Bronchial epithelial cell (primary cell): ENCODE data around the gene GPR179. TPM values are rescaled to one million over a fixed set of nuclear protein-coding genes. Genes with fewer than 3 reads are reported as not detected.

Source experiments
- DNase-seq: peaks from one replicate; pipeline ENCODE4 v3.0.0-alpha.2; 2010; ENCODE audit warnings: low read depth
- FAIRE-seq: peaks from 2 replicates; lab custom pipeline; 2011; peaks lifted over from hg19 to GRCh38; lab: Jason Lieb, UNC
- H3K27me3 ChIP-seq: 2 replicates; pipeline ENCODE4 v1.5.1; 2011; ENCODE audit warnings: low read length; ENCODE audit not compliant: control insufficient read depth, insufficient read depth
- H3K36me3 ChIP-seq: 2 replicates; pipeline ENCODE4 v1.5.1; 2011; ENCODE audit warnings: low read length; ENCODE audit not compliant: control insufficient read depth, insufficient read depth
- H3K4me3 ChIP-seq: 2 replicates; pipeline ENCODE4 v1.5.1; 2011; ENCODE audit warnings: mild to moderate bottlenecking, low read depth, low read length, control low read depth
- total RNA-seq: library from RNA; depleted of rRNA; stranded (reverse); fragments of >200 nt; gene quantifications from 2 replicates; pipeline ENCODE4 v1.2.1, GENCODE V29; 2014
- TF ChIP-seq, protein P1 (sequence below): IDR thresholded peaks from 2 replicates; pipeline ENCODE4 v1.5.1; 2011; ENCODE audit warnings: mild to moderate bottlenecking, moderate library complexity, low read length, control low read depth, inconsistent platforms; ENCODE audit not compliant: insufficient read depth, severe bottlenecking

Gene GPR179
- total RNA-seq, 1 donor from 2014 or later = under 0.01 TPM

DNA sequence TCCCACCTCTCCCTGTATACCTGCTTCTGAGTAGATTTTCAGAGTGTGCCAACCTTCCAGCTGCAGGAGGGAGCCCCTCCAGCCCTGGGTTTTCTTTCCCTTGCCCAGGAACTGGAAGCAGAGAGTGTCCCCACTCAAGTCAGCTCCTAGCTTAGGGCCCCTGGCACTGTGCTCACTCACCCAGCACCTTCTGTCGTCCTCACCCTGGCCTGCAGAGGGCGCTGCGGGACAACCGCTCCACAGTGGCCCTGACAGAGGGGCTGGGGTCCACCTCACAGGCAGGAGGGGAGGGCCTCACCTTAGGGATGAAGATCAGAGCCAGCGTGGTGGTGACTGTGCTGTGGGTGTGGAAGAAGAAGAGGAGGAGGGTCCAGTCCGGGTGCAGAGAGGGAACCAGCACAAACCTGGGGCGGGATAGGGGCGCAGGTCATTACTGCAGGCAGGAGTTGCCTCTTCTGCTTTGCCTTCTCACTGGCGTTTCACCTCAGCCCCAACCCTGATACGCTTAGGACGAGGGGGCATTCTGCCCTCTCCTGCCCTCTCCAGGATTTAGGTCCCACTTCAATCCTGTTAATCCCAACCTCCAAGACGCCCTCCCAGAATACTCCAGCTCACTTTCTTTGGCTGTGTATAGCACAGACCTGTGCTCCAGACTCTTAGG is 10.0 kb downstream of the GPR179 start:
- TF ChIP-seq, protein P1, sequence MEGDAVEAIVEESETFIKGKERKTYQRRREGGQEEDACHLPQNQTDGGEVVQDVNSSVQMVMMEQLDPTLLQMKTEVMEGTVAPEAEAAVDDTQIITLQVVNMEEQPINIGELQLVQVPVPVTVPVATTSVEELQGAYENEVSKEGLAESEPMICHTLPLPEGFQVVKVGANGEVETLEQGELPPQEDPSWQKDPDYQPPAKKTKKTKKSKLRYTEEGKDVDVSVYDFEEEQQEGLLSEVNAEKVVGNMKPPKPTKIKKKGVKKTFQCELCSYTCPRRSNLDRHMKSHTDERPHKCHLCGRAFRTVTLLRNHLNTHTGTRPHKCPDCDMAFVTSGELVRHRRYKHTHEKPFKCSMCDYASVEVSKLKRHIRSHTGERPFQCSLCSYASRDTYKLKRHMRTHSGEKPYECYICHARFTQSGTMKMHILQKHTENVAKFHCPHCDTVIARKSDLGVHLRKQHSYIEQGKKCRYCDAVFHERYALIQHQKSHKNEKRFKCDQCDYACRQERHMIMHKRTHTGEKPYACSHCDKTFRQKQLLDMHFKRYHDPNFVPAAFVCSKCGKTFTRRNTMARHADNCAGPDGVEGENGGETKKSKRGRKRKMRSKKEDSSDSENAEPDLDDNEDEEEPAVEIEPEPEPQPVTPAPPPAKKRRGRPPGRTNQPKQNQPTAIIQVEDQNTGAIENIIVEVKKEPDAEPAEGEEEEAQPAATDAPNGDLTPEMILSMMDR = peak; percentile 80
- H3K36me3 ChIP-seq = no peaks in the 10 kb centered on the region
- FAIRE-seq (no peak), DNase-seq (no peak)
- no peak overlapping the region for H3K4me3 ChIP-seq
- peaks cover 5% of the 10 kb centered on the region for H3K27me3 ChIP-seq

DNA sequence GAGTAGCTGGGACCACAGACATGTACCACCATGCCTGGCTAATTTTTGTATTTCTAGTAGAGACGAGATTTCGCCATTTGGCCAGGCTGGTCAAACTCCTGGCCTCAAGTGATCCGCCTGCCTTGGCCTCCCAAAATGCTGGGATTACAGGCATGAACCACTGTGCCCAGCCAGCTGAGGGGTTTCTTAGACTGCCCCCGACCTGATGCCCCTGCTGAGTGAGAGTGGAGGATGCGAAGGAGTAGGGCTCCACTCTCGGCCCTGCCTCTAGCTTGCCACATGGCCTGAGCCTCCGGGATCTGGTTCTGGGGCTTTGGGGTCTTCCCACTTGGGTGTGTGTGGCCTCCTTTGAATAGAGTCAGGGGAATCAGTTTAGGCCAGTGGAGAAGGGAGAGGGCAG is 11.0 kb downstream of the GPR179 start:
- TF ChIP-seq, protein P1 = no peak

DNA sequence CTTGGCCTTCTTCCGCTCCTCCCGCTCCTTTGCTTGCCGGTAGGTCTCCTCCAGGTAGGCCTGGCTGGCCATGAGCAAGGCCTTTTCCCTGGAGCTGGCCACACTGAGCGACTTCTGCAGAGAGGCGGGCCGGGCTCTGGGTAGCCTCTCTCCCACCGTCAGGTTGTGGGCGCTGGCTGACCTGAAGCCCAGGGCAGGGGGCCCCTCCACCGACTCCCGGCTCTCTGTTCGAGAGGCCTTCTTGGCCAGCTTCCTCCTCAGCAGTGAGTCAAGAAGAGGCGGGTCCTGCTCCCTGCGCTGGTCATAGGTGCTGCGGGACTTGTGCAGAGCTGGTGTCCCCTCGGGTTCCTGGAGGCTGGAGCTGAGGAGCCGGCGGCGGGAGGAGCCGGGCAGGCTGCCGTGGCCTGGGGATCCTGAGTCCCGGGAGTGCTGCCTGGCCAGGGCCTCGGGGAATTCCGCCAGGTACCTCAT is 12.8 kb downstream of the GPR179 start:
- H3K4me3 ChIP-seq = no peak overlapping the region

More for the DNA sequence above, 11.0 kb downstream of the GPR179 start:
- H3K4me3 ChIP-seq = no peak overlapping the region
- peaks cover 5% of the 10 kb centered on the region for H3K27me3 ChIP-seq
- DNase-seq (no peak), FAIRE-seq (no peak)
- H3K36me3 ChIP-seq = no peaks in the 10 kb centered on the region

DNA sequence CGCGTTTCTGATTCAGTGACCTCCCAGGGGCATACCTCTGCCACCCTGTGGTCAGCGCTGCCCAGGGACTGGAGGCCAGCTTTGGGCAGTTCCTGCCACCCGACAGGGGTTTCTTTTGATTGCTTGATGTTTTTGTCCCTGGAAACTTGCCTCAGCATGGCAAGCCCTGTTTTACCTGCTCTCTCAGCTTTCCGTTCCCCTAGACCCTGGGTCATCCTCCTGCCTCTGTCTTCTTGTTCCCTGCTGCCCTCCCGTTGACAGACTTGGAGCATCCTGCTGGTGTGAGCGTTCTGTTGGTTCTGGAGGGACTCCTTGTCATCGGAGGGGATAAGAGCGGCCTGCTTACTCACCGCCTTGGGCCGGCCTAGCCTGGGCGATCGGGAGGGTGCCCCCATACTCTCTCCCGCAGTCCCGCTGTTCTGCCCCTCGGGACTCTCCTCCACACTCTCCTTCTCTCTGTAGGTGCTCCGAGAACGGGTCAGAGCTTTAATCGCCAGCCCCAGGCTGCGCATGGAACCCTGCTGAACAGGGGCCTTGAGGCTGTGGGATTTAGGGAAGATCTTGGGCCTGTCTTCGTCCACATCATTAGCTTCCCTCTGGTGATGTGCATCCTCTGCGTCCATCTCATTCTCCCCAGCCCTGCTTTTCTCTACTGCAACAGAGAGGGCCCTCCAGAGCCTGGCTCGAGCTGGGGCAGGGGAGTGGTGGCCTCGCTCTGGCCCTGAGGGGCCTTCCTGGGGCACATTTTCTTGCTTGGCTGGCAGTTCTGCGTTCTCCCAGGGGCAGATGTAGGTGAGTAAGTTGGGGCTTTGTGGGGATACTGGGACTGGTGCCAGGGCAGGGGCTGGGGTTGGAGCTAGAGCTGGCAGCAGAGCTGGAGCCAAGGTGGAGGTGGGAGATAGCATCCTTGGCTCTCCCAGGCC is 13.7 kb downstream of the GPR179 start:
- FAIRE-seq = no peak
- Histone ChIP-seq H3K36me3 (no peaks in the 10 kb centered on the region), H3K4me3 (no peak overlapping the region), H3K27me3 (peaks cover 3% of the 10 kb centered on the region)
- DNase-seq = no peak
- TF ChIP-seq, protein P1 = no peak

More for the DNA sequence above, 12.8 kb downstream of the GPR179 start:
- FAIRE-seq = no peak
- no peak for DNase-seq
- H3K36me3 ChIP-seq = no peaks in the 10 kb centered on the region
- peaks cover 3% of the 10 kb centered on the region for H3K27me3 ChIP-seq
- TF ChIP-seq, protein P1 = no peak

DNA sequence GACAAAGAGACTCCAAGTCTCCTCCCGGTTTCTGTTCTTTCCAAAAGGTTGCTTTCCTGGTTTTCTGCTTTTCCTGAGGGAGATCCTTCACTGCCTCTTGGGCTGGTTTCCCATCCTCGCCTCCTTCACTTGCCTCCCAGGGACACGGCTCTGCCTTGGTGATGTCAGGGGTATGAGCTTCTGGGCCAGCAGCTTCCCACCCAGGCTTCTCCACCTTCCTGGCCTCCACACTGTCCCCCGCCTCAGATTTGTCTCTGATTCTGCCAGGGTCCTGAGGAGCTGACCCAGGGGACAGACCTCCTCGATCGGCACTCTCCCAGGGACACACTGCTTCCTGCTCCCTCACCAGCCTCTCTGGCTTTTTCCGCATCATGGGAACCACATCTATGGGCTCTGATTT is 14.5 kb downstream of the GPR179 start:
- Histone ChIP-seq H3K27me3 (peaks cover 3% of the 10 kb centered on the region), H3K4me3 (no peak overlapping the region), H3K36me3 (no peaks in the 10 kb centered on the region)
- no peak for FAIRE-seq
- TF ChIP-seq, protein P1 = no peak
- no peak for DNase-seq
